GM18499 (cell line): ENCODE data around the gene NR2F1.
A peak's percentile ranks its signal among the peaks of the same experiment; 100 is the strongest.

Experiments
- ATAC-seq: cut with Tn5 transposase; IDR thresholded peaks from one replicate; pipeline ENCODE4 v1.9.1; 2021; ENCODE audit warnings: moderate number of reproducible peaks; ENCODE audit not compliant: insufficient read depth, unreplicated experiment

Gene NR2F1

DNA sequence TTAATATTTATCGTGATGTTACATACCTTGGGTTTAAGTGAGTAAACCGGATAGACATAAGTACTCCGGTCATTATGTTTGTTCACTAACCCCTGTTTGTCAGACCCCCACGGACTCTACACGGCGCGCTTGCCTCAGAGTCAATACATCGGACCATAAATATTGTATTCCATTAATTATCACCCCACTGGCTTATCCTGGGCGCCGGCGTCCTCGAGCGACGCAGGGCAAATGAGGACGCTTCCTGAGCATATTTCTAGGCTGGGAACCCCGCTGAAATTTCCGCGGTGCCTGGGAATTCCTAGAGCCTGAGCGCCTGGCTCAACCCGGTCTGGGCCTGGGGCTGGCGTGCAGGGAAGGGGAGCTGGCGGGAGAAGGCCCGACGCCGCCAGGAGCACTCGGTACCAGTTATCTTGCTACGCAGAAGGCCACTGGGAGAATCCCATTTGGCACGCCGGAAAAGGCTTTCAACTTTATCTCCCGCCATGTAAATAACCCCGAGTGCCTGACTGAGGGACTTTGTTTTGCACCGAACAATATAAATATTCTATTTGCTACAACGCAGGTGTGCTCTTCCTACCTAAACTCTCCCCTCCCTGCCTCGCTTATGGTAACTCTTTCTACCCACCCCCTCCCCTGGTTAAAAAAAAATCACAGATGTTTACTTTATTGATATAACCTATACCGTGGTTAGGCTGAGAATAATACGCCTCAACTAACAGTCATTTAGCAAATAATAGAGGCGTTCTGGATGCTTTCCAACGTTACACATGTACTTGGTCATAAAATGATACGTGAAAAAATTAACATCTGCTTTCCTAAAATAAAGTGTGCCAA lies 19.4 kb downstream of the NR2F1 start:
- ATAC-seq: no peak

GRCh38 chr5:93603078-93603792 lies 20.2 kb downstream of the NR2F1 start:
- ATAC-seq: no peak

GRCh38 chr5:93603793-93604643 lies 21.0 kb downstream of the NR2F1 start:
- no peak for ATAC-seq

DNA sequence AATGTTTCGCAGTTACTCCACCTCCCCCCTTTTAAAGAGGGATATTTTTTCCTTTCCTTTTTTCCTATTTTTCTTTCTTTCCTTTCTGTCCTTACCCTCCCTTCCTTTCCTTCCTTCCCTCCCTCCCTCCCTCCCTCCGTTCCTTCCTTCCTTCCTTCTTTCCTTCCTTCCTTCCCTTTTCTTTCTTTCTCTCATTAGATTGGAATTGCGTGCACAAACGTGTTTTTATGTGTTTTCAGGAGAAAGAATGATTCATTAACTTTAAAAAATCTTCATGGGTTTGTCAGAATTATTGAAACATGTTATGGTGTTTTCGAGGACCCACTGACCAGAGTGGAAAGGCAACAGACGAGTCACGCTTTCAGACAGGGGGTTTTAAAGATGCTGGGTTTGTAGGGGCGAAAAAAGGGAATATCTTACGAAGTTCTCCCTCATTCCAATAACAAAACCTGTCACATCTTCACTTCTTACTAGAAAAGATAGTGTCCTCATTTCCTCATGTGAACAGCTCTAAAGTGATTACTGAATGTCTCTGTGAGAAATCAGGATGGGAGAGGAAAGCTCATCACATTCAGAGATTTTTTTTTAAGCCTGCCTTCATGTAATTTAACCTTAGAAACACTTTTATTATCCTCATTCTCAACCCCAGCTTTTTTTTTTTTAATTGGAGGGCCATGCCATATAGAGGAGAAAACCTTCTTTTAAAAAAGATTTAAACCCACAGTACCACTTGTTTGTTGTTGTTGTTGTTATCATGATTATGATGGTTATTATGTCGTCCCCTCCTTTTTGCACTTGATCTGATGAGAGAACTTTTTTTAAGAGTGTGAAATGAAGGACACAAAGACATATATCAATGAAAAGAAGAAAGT lies 21.9 kb downstream of the NR2F1 start:
- ATAC-seq: no peak

DNA sequence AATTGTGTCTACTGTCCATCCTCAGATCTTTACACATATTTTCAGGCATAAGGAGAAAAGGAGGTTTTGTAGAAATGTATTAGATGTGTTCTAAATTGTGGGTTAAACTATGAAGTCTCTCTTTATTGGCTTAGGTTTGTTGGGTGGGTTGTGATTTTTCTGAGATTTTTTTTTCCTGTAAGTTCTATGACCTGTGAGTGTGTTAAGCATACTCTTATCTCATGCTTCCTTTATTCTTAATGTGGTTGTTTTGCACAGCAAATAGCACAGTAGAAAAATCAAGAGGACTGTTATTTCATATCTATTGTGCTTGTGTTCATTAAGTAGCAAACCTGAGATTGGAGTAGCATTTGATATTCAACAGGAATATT lies 23.3 kb downstream of the NR2F1 start:
- ATAC-seq: no peak

DNA sequence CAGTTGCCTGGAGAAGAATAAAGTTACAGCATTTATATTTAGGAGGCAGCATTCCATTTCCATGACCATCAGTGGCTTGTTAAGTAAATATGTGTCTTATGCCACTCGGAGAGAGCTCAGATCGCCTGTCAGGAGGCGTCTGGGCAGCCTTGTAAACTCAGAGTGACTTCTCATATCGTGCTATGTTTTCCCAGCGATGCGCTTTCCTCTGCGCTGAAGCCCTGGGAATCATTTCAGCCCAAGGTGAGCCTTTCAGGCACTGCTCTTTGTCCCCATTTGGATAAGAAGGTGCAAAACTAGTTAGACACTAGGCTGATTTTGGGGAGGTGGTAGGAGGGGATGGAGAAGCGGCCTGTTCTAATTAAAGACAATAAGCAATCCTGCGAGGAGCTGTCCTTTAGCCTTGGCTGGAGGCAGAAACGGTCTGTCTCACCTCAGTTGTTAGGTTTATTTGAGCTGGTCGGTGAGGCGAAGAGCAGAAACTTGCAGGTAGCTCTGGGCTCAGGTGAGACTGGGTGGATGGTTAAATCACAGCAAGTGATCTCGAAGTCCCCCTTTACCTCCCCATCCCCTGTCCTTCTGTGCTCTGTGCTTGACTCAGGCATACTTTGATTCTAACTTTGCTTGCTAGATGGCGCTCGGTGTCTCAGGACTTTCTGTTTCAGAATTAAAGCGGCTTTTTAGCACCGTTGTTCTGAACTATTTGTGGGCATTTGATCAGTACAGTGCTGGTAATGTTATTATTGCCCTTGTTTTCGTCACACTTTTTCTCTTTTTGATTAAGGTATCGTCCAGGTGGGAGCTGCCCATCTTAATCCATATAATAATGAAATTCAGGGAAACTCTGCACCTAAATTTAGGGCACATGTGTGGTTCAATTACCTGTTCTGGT lies 24.6 kb downstream of the NR2F1 start:
- ATAC-seq: no peak

- no peak for ATAC-seq
Measured at GRCh38 chr5:93608855-93609254, 25.8 kb downstream of the NR2F1 start.

- ATAC-seq: no peak
Measured at GRCh38 chr5:93609762-93610161, 26.7 kb downstream of the NR2F1 start.

DNA sequence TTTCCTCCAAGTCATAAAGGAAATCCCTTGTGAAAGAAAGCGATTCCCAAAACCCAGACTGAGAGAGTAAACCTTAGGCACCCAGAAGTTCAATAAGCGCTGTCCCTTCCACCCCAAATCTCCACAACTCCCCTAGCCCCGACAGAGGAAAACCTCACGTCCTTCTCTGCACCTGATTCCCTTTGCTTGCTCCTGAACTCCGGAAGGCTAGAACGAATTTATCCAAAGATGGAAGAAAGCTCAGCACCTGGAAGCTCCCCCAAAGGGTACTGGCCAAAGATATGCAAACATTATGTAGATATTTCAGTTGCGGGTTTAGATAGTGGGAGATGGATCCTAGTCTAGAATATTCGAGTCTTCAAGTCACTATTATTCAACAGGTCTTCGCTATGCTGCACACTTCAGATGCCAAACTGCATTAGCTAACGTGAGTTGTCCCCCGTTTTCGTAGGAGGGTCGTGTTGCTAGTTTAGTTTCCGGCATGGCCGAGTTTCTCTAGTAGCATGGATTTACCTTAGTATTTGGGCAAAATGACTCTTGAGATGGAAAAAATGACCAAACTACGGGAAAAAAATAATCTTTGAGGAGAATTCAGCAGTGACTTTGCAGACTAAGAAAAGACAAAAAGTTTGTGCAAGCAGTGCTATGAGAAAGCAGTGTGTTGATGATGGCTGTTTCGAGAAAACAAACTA lies 27.7 kb downstream of the NR2F1 start:
- ATAC-seq: no peak

DNA sequence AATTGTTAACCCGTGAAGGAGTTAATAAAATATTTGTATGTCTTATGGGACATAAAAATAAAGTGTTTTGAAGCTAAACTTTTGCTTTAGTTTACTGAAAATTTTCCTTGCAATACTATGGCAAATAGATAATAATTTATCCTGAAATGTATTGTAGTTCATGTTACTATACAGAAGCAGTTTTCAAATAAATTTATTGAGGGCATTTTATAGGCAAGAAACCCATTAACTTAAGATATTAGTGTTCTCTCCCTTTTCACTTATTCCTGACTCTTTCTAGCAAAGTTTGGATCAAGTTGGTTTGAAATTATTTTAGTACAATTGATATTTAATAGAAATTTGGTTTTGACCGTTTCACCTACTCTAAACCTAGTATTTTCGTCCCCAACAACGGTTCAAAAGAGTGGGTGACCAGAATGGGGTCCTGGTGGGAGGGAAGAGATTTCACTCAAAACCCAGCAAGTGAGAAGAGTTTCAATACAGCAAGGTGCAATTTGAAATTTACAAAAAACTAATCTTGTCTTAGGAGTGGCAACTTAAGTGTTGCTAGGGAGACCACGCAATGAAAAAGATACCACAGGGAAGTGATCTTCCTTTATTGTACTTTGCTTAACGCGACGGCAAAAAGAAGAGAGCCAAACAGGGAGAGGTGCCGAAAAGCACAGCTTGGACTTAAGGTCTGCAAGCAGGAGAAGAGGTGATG lies 28.4 kb downstream of the NR2F1 start:
- ATAC-seq: no peak

DNA sequence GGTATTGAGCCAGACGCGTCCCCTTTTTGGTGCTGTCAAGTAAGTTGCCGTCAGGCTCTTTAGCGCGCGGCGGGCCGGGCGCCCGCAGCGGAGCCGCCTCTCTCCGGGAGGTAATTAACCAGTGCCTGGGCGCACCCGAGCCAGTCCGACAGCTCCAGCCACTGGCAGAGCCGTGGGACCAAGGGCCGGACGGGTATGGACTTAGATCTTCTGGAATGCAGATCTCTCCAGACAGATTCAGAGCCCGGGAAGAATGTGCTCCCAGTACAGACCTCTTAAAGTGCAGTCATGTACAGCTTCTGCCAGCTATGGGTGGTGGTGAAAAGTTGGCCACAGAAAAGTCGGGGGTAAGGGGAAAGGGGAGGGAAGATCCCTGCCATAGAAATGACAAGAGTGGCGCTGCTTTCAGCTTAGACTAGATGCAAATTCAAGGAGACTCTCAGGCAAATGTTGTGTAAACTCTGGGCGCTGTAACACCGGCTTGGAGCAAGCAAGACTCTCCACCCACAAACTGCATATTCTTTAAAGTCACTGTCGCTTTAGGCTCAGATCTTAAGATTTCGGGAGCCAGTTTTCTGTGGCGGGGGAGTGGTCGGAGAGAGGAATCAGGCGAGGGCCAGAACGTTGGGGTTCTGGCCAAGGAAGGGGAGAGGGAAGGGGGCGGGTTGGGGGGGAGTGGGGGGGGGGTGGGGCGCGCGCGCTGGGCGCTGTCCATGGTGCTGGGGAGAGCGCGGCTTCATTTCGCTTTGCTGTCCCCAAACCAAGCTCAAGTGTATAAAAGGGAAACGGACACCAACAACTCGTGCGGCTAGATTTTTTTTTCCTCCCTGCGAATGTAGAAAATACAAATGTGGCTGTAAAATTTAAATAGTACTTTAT lies 29.2 kb downstream of the NR2F1 start:
- ATAC-seq: no peak

- ATAC-seq: no peak
Measured at GRCh38 chr5:93612855-93613243, 29.8 kb downstream of the NR2F1 start.

GRCh38 chr5:93616538-93617174 lies 33.6 kb downstream of the NR2F1 start:
- ATAC-seq: no peak

- ATAC-seq: peak; percentile 80
Measured at GRCh38 chr5:93620487-93621326, 37.7 kb downstream of the NR2F1 start.

GRCh38 chr5:93621327-93621798 lies 38.3 kb downstream of the NR2F1 start:
- peak; percentile 7 for ATAC-seq
